ENCODE measurements around the gene UVRAG.

UVRAG gene

GRCh38 chr11:75893251-75893650 lies 78.2 kb downstream of the UVRAG start:
- Histone ChIP-seq H3K4me3 (ENCODE audit: low read depth, low read length) (no peak overlapping the region), H3K36me3 (replicated peaks) (peaks cover 4% of the 10 kb centered on the region), H3K27ac (no peak overlapping the region), H3K27me3 (replicated peaks) (no peaks in the 10 kb centered on the region)
- in situ Hi-C loops (cut with HindIII; ENCODE audit: low pct_ligation_motif_present, low sequenced_read_pairs): no loop called here
- no peak for DNase-seq
- TF ChIP-seq CTCF (IDR thresholded peaks at IDR 0.05; ENCODE audit: low read depth, low read length, missing control alignments): no peak

- no peak for DNase-seq
- no peak for TF ChIP-seq CTCF (IDR thresholded peaks at IDR 0.05; ENCODE audit: low read depth, low read length, missing control alignments)
- H3K27ac ChIP-seq: no peak overlapping the region
- H3K27me3 ChIP-seq (replicated peaks): no peaks in the 10 kb centered on the region
- H3K4me3 ChIP-seq (ENCODE audit: low read depth, low read length): no peak overlapping the region
- H3K36me3 ChIP-seq (replicated peaks): peaks cover 4% of the 10 kb centered on the region
- in situ Hi-C loops (cut with HindIII; ENCODE audit: low pct_ligation_motif_present, low sequenced_read_pairs): no loop called here
Measured at GRCh38 chr11:75894036-75894585, 79.1 kb downstream of the UVRAG start.

- DNase-seq: no peak
- H3K27ac ChIP-seq: no peak overlapping the region
- TF ChIP-seq CTCF (IDR thresholded peaks at IDR 0.05; ENCODE audit: low read depth, low read length, missing control alignments): peak; percentile 13
- H3K4me3 ChIP-seq (ENCODE audit: low read depth, low read length): no peak overlapping the region
- in situ Hi-C loops (cut with HindIII; ENCODE audit: low pct_ligation_motif_present, low sequenced_read_pairs): no loop called here
- no peaks in the 10 kb centered on the region for H3K27me3 ChIP-seq (replicated peaks)
- peaks cover 4% of the 10 kb centered on the region for H3K36me3 ChIP-seq (replicated peaks)
Measured at GRCh38 chr11:75896843-75897419, 81.9 kb downstream of the UVRAG start.

GRCh38 chr11:75898871-75899270 lies 83.9 kb downstream of the UVRAG start:
- Histone ChIP-seq H3K4me3 (ENCODE audit: low read depth, low read length) (no peak overlapping the region), H3K27me3 (replicated peaks) (no peaks in the 10 kb centered on the region), H3K36me3 (replicated peaks) (no peaks in the 10 kb centered on the region), H3K27ac (no peak overlapping the region)
- in situ Hi-C loops (cut with HindIII; ENCODE audit: low pct_ligation_motif_present, low sequenced_read_pairs): no loop called here
- no peak for DNase-seq
- no peak for TF ChIP-seq CTCF (IDR thresholded peaks at IDR 0.05; ENCODE audit: low read depth, low read length, missing control alignments)

- in situ Hi-C loops (cut with HindIII; ENCODE audit: low pct_ligation_motif_present, low sequenced_read_pairs): no loop called here
- TF ChIP-seq CTCF (IDR thresholded peaks at IDR 0.05; ENCODE audit: low read depth, low read length, missing control alignments): no peak
- Histone ChIP-seq H3K36me3 (replicated peaks) (no peaks in the 10 kb centered on the region), H3K4me3 (ENCODE audit: low read depth, low read length) (no peak overlapping the region), H3K27me3 (replicated peaks) (no peaks in the 10 kb centered on the region), H3K27ac (no peak overlapping the region)
- DNase-seq: no peak
Measured at GRCh38 chr11:75899806-75900205, 84.8 kb downstream of the UVRAG start.

GRCh38 chr11:75900848-75901247 lies 85.8 kb downstream of the UVRAG start:
- in situ Hi-C loops (cut with HindIII; ENCODE audit: low pct_ligation_motif_present, low sequenced_read_pairs): no loop called here
- Histone ChIP-seq H3K36me3 (replicated peaks) (no peaks in the 10 kb centered on the region), H3K27ac (no peak overlapping the region), H3K4me3 (ENCODE audit: low read depth, low read length) (no peak overlapping the region), H3K27me3 (replicated peaks) (no peaks in the 10 kb centered on the region)
- DNase-seq: no peak
- no peak for TF ChIP-seq CTCF (IDR thresholded peaks at IDR 0.05; ENCODE audit: low read depth, low read length, missing control alignments)

Measured in brain microvascular endothelial cell (primary cell).